HuH-7 (cell line): ENCODE results near the gene CNGA2.

Experiments
- DNase-seq: peaks from one replicate; pipeline ENCODE4 v3.0.0; 2011; ENCODE audit warnings: low spot score

CNGA2 gene

DNA sequence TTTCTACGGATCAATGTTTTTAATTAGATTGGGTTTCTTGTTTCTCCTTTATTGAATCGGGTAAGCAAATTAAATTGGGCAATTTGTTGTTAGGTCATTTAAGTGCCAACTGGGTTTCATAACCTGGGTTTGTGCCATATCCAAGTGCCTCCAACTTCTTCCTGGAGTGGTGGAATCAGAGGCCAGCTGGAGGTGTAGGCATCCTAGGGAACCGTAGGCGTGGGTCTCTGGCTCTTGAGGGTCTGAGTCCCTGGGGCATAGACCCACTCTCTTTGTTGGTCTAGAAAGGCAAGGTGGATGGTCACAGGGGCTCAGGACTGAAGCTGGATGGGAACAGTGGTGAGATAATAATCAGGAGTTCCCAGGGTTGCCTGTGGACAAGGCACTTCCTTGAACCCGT is 18.3 kb downstream of the CNGA2 start:
- no peak for DNase-seq

DNA sequence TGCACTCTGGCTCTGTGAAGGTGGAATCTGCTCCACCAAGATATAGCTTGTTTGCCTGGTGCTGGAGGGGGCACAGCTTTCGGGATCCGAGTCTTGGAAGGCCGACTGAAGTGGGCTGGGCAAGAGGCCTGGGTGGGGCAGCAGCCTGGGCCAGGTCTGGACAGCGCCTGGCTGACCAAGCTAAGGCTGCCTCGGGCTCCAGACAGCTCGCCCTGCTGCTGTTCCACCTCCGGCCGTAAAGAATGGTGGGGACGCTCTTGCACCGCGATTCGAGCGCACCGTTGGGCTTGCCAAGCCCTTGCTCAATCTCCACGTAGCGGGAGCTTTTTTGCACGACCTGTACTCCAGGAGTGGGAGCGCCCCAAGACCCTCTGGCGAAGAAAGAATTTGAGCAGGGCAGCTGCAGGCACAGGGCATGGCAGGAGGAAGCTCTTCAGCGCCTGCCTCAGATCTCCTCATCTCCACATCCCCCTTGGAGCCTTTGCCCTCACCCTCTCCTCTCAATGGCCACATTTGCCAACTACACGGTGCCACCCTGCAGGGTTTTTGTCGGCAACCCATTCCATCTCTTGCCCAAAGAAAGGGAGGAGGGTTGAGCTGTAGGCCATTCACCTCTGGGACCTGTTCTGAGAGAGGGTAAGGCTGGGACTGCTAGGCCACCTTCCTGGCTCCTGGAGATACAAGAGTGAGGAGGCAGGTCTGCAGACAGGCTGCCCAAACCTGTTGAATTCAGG is 18.9 kb downstream of the CNGA2 start:
- peak; percentile 51 for DNase-seq

DNA sequence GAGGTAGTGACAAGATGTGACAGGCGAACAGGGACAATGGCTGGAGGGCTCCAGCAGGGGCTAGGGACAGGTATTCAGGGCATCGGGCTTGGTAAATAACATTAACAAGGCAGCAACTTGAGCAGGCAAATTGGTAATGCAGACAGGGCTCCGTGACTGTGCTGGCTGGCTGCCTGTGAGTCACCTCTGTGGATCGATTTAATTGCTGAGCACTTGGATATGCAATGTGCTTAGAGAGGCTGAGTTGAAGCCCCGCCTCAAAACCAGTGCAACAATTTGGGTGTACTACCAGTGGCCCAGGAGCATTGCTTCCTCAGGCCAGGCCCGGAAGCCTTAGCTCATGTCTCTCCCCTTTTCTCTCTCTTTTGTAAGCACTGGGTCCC is 19.5 kb downstream of the CNGA2 start:
- no peak for DNase-seq

GRCh38 chrX:151754641-151755215 is 20.2 kb downstream of the CNGA2 start:
- DNase-seq, result no peak

GRCh38 chrX:151759041-151759708 is 24.6 kb downstream of the CNGA2 start:
- DNase-seq, result no peak

DNA sequence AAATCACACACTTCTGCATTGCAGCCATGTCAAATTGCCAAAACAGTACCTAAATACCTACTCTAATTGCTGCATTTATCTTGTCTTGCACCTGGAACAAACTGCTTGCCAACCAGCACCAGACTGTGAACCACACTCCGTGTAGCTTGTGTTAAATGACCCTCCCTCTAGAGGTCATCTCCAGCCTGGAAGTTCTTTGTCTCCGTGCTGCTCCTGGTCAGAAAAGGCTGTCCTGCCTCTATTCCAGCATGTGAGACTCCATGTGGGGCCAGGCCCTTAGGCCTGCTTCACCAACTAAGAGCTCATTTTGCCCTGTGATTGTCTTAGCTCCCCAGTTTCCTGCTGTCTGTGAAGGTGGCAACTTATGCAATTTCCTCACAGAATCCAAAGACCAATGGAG is 28.3 kb downstream of the CNGA2 start:
- DNase-seq, result no peak

GRCh38 chrX:151763711-151764110 is 29.2 kb downstream of the CNGA2 start:
- DNase-seq, result no peak

DNA sequence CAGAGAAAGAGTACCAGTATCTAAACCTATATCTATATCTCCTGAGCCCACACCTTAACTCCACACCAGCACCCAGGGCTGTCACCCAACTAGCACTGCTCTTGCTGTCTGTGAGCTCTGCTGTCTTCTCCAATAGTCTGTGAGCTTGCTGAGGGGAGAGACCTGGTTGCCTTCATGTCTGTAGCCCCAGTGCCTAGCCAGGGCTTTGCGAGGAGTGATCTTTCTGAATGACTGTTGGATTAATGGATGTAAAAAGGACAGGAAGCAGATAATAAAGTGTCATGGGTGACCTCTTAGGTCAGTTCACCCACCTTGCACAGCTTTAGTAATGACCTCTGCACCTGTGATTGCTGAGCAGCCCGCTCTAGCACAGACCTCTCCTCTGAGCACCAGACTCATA is 30.5 kb downstream of the CNGA2 start:
- DNase-seq, result no peak

DNA sequence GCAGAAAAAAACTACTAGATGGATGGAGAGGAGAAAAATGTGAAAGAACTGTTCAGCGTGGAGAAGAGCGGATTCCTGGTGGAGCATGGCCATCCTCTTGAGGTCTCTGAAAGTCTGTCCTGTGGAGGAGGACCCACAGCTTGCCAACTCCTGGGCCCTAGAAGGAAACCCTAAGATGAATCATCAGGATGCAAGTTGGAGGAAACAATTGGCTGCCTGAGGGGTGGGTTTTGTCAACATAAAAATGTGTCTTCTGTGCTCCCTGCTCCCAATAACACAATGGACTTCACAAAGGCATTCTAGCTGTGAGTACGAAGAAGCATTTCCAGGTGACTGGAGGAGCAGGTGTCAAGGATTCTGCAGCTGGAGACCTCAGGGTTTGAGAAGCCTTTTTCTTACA is 37.2 kb downstream of the CNGA2 start:
- DNase-seq, result no peak

GRCh38 chrX:151773434-151773833 is 38.9 kb downstream of the CNGA2 start:
- DNase-seq, result no peak

DNA sequence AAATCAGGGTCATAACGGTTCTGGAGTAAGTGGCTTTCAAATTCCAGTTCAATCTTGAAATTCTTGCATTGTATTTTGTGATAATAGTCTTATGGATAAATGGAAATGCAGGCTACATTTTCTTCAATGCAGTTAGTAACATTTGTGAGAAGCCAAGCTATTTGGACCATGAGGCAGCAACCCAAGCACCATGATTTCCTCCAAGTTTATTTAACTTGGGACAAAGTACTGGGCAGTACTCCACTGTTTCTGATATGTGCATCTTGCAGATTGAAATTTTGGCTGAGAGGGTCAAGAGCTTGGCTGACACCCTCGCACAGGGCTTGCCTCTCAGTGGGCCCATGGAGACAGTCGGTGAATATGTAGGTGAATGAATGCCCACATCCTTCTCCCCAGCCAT is 39.9 kb downstream of the CNGA2 start:
- DNase-seq, result no peak

DNA sequence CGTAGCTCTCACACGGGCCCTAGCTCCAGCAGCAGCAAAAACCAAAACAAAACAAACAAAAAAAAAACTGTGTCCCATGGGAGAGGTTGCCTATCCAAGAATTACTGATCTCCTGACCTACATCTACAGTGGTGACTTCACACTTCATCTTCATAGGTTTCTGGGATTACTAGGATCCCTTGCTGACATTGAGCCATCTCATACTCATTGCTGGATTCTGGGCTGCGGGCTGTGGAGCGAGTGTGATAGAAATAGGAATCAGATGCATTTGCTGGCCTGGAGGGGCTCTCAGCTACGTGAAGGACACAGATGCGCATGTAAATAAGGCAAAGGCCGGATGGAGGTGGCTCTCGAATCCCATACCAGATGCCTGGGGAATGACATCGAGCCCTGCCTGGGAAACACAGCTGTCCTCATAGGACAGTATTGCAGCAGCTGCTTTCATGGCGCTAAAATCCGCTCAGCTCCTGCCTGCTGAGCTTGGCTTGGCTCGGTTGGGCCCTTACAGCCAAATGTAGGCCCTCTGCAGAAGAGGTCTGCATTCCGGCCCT is 41.7 kb downstream of the CNGA2 start:
- no peak for DNase-seq

DNA sequence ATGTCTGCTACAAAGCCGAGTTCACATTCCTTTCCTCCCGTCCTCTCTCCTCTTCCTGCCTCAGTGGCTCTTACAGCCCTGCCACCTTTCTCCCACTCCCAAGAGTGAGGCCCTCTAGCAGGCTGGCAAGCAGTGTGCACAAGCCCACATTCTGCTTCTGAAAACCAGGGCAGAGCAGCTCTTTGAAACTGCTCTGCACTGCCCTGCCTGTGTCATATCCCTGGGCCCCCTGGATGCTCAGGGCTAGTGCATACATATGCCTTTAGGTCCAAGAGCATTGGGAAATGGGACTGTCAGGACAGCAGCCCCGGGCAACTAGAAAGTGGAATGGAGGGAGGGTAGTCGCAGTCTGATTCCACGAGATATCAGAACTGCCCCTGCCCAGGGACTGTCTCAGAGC is 42.4 kb downstream of the CNGA2 start:
- no peak for DNase-seq

DNA sequence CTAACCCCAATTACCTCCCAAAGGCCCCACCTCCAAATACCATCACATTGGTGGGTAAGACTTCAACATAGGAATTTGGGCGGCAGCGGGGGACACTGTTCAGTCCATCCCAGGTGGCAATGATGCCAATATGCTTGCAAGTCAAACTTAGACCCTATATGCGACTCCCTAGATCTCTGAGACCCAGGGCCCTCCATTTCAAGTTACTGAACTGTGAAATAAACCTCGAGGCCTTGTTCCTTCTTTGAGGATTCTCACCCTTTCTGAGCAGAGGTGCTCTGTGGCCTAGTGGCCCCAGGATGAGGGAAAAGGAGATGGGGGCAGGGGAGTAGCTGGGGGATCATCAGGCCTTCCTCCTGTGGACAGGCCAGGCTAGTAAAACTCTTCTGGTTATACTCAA is 44.7 kb downstream of the CNGA2 start:
- DNase-seq, result no peak

GRCh38 chrX:151780621-151781020 is 46.1 kb downstream of the CNGA2 start:
- DNase-seq, result no peak

DNA sequence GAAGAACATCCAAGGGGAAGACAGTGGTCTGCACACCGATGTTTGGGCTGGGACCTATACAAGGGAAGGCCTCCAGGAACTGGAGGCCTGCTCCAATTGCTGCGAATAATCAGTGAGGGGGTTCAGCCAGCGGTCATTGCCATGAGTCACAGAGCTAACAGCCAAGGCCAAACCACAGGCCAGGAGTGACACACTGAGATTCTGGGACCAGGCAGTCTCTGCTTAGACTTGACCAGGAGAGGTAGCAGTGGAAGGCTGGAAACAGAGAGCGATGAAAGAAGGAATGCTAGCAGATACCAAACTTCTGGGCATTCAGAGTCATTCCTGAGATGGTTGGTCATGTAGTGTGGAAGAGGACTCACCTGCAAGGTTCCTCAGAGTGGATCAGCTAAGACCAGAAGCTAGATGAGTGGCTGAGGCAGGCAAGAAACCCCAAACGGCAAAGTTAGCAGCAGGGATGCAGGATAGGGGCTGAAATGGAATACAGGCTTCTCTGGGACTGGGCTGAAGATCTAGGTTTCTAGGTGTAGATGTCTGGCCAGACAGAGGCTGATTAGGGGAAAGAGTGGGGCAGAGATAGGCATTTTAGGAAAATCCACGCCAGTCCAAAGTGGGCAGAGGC is 54.7 kb downstream of the CNGA2 start:
- DNase-seq, result no peak

DNA sequence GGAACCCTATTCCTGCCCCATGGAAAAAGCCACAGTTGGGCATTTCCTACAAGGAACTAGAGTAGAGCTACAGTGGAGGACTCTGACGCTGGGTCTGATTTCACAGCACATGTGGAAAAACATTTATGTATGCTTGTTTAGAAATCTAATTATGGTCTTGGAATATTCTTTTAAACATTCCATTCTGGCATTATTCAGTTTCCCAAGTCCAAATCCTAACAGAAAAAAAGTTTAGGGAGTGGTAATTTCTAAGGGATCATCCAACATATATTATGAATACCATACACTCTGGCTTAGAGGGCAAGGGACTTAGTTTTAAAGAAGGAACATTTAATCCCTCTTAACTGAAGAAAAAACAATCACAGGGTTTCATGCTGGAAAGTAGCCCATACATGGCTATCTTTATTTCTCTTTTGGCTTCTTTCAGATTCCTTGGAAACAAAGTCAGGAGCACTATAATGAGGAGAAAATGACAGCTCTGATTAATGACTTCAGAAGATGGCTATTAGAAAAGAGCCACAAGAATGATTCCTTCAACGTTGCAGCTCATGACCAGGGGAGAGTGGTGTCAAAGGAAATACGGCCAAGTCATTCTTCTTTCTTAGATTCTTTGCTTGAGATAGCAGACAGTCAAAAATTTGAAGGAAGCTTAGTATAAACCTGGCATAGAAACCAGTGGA is 56.1 kb downstream of the CNGA2 start:
- no peak for DNase-seq

DNA sequence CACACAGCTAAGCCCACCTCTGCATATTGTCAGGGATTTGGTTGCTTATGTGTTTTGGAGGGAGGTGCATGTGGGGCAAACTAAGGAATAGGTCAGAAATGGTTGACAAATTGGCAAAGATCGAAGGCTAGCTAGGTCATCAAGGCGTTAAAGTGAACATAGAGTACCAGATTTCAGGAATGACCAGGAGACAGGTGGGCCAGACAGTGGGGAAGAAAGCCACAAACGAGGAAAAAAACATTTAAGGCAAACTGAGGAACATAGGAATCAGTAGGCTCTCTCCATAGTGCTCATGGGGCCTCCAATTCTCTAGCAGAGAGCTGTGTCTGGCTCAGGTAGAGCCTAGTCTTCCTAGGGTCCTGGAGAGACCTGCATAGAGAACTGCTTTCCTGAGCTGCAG is 57.4 kb downstream of the CNGA2 start:
- no peak for DNase-seq

GRCh38 chrX:151792505-151792904 is 58.0 kb downstream of the CNGA2 start:
- DNase-seq, result no peak

DNA sequence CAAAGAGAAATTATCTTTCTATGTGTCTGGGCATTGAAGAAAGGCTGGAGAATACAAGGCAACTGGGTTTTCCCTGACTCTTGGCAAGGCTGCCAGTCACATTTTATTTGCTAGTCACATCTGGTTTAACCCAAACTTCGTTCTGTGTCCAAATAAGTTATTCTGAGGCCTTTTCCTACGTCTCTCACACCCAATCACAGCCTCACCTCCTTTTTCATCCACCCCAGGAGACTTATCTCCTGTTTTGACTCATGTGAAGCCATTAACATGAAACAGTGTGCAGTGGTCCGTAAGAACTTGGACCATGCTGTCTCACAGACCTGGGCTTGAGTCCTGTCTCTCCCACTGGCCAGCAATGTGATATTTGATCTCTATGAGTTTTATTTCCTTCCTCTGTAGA is 59.3 kb downstream of the CNGA2 start:
- DNase-seq, result no peak
